ENCODE data around the gene SHISA9. TPM values are rescaled to one million over a fixed set of nuclear protein-coding genes. Genes with fewer than 3 reads are reported as not detected.

The SHISA9 gene
- total RNA-seq = under 0.01 TPM in 2 replicates

GRCh38 chr16:12901597-12902461 is at the start of gene SHISA9:
TSS of gene SHISA9 (plus strand) at chr16:12901598.

Other genes with a start within 250 kb of the SHISA9 start
- 4.6 and 4.9 TPM in 2 replicates for gene CPPED1, start 97.7 kb upstream of the SHISA9 start, total RNA-seq